Hepatocyte (in vitro differentiated cells): ENCODE measurements around the gene ABHD12B. TPM values are rescaled to one million over a fixed set of nuclear protein-coding genes. Genes with fewer than 3 reads are reported as not detected.

Source experiments
- DNase-seq: peaks from one replicate; pipeline ENCODE4 v3.0.0-alpha.2; 2016; ENCODE audit warnings: low spot score
- H2AFZ ChIP-seq: fragments of 200-600 bp; sonication (generic); 2 replicates; pipeline ENCODE4 v1.6.0; 2016; ENCODE audit warnings: antibody characterized with exemption, mild to moderate bottlenecking
- H3K27ac ChIP-seq: fragments of 200-600 bp; sonication (generic); 2 replicates; pipeline ENCODE4 v1.5.1; 2016; ENCODE audit warnings: mild to moderate bottlenecking
- H3K27me3 ChIP-seq: fragments of 200-600 bp; sonication (generic); 2 replicates; pipeline ENCODE4 v1.6.1; 2016
- H3K36me3 ChIP-seq: fragments of 200-600 bp; sonication (generic); replicated peaks from 2 replicates; pipeline ENCODE4 v1.5.1; 2016; ENCODE audit warnings: low read depth; ENCODE audit not compliant: insufficient read depth
- H3K4me1 ChIP-seq: fragments of 200-600 bp; sonication (generic); 2 replicates; pipeline ENCODE4 v1.5.1; 2016; ENCODE audit warnings: mild to moderate bottlenecking, moderate library complexity; ENCODE audit not compliant: insufficient read depth
- H3K4me2 ChIP-seq: fragments of 200-600 bp; sonication (generic); 2 replicates; pipeline ENCODE4 v1.6.0; 2016
- H3K4me3 ChIP-seq: fragments of 200-600 bp; sonication (generic); 2 replicates; pipeline ENCODE4 v1.5.1; 2016; ENCODE audit warnings: mild to moderate bottlenecking
- H3K79me2 ChIP-seq: fragments of 200-600 bp; sonication (generic); 2 replicates; pipeline ENCODE4 v1.6.0; 2017; ENCODE audit warnings: mild to moderate bottlenecking
- H3K9me2 ChIP-seq: fragments of 200-600 bp; sonication (generic); replicated peaks from 2 replicates; pipeline ENCODE4 v1.6.0; 2017; ENCODE audit warnings: mild to moderate bottlenecking; ENCODE audit not compliant: insufficient read depth
- H3K9me3 ChIP-seq: fragments of 200-600 bp; sonication (generic); 2 replicates; pipeline ENCODE4 v1.5.1; 2016; ENCODE audit warnings: low read depth, mild to moderate bottlenecking
- H4K20me1 ChIP-seq: fragments of 200-600 bp; sonication (generic); 2 replicates; pipeline ENCODE4 v1.6.0; 2016; ENCODE audit warnings: mild to moderate bottlenecking; ENCODE audit not compliant: insufficient read depth, poor library complexity, severe bottlenecking
- CTCF ChIP-seq: fragments of 200-600 bp; sonication (generic); IDR thresholded peaks from 2 replicates; pipeline ENCODE4 v1.5.1; 2016; ENCODE audit warnings: antibody characterized with exemption, mild to moderate bottlenecking; ENCODE audit not compliant: poor library complexity
- EZH2 ChIP-seq: fragments of 200-600 bp; sonication (generic); IDR thresholded peaks from 2 replicates; pipeline ENCODE4 v1.6.1; 2016; ENCODE audit warnings: antibody characterized with exemption, mild to moderate bottlenecking, borderline replicate concordance
- EZH2phosphoT487 ChIP-seq: fragments of 200-600 bp; sonication (generic); IDR thresholded peaks from one replicate; pipeline ENCODE4 v1.6.1; 2018; ENCODE audit warnings: antibody characterized with exemption, mild to moderate bottlenecking, low read depth, moderate library complexity; ENCODE audit not compliant: unreplicated experiment, severe bottlenecking
- WGBS: methylation state at CpG from one replicate; pipeline ENCODE4 v1.1.6; 2016; ENCODE audit warnings: low lambda C conversion rate; ENCODE audit errors: missing lambda C conversion rate; 5-methylcytosine and 5-hydroxymethylcytosine counted together
- polyA plus RNA-seq: library from polyadenylated mRNA; unstranded; fragments of >200 nt; fragmentation: Nextera tagmentation; extraction: Ambion mirVana; gene quantifications from 2 replicates; pipeline ENCODE4 v1.2.1, GENCODE V29; 2016
- total RNA-seq: library from RNA; depleted of rRNA; stranded (reverse); fragments of >200 nt; gene quantifications from 2 replicates; pipeline ENCODE4 v1.2.3, GENCODE V29; 2014

Gene ABHD12B
- total and polyA plus RNA-seq, 2 experiments from 2014 or later = not detected

GRCh38 chr14:50871228-50871627 lies 625 bp upstream of the ABHD12B start:
- no peaks in the 10 kb centered on the region for H4K20me1 ChIP-seq
- peaks cover 53% of the 10 kb centered on the region for H3K27me3 ChIP-seq
- no peaks in the 10 kb centered on the region for H3K9me3 ChIP-seq
- no peak overlapping the region for H3K4me3 ChIP-seq
- H3K36me3 ChIP-seq = no peaks in the 10 kb centered on the region
- no peaks in the 10 kb centered on the region for H3K79me2 ChIP-seq
- H3K9me2 ChIP-seq = no peaks in the 10 kb centered on the region
- WGBS = 74% methylated on average over 5 of the region's 5 CpGs
- H3K27ac ChIP-seq = no peak overlapping the region
- H3K4me2 ChIP-seq = peak overlapping the region; percentile 74
- no peak overlapping the region for H2AFZ ChIP-seq
- H3K4me1 ChIP-seq = no peaks in the 10 kb centered on the region
- no peak for TF ChIP-seq EZH2
- TF ChIP-seq EZH2phosphoT487 = no peak
- no peak for TF ChIP-seq CTCF
- DNase-seq = no peak

GRCh38 chr14:50874757-50875156 lies 2.9 kb downstream of the ABHD12B start:
- TF ChIP-seq CTCF (no peak), EZH2 (no peak), EZH2phosphoT487 (no peak)
- Histone ChIP-seq H3K4me1 (no peaks in the 10 kb centered on the region), H3K4me3 (no peak overlapping the region), H3K27me3 (peaks cover 63% of the 10 kb centered on the region), H3K9me3 (no peaks in the 10 kb centered on the region), H4K20me1 (no peaks in the 10 kb centered on the region), H3K9me2 (no peaks in the 10 kb centered on the region), H3K27ac (no peak overlapping the region), H3K79me2 (no peaks in the 10 kb centered on the region), H3K36me3 (no peaks in the 10 kb centered on the region), H2AFZ (no peak overlapping the region), H3K4me2 (no peak overlapping the region)
- 78% methylated on average over 2 of the region's 2 CpGs for WGBS
- DNase-seq = no peak

GRCh38 chr14:50875359-50876070 lies 3.7 kb downstream of the ABHD12B start:
- no peaks in the 10 kb centered on the region for H3K4me1 ChIP-seq
- H3K4me3 ChIP-seq = no peak overlapping the region
- no peak overlapping the region for H3K27ac ChIP-seq
- no peaks in the 10 kb centered on the region for H3K36me3 ChIP-seq
- TF ChIP-seq EZH2phosphoT487 (no peak), EZH2 (no peak), CTCF (no peak)
- H4K20me1 ChIP-seq = no peaks in the 10 kb centered on the region
- no peak overlapping the region for H2AFZ ChIP-seq
- peaks cover 58% of the 10 kb centered on the region for H3K27me3 ChIP-seq
- no peak for DNase-seq
- WGBS = 35% methylated on average over 7 of the region's 7 CpGs
- no peaks in the 10 kb centered on the region for H3K9me3 ChIP-seq
- no peaks in the 10 kb centered on the region for H3K9me2 ChIP-seq
- H3K79me2 ChIP-seq = no peaks in the 10 kb centered on the region
- no peak overlapping the region for H3K4me2 ChIP-seq
